ENCODE data around the gene SLC26A11. TPM values are rescaled to one million over a fixed set of nuclear protein-coding genes. Genes with fewer than 3 reads are reported as not detected.

SLC26A11 gene
- total RNA-seq, 3 donors from 2014 or later = 13.8 to 18.1 (median 14.0) TPM

GRCh38 chr17:80277751-80278671 lies 57.8 kb downstream of the SLC26A11 start:
- Histone ChIP-seq H3K9me3 (no peaks in the 10 kb centered on the region), H3K4me3 (no peak overlapping the region), H3K4me1 (ENCODE audit: low read depth) (no peaks in the 10 kb centered on the region), H3K36me3 (ENCODE audit: low read depth) (no peaks in the 10 kb centered on the region)
- ATAC-seq (peak; percentile 12), DNase-seq (peak in 2 of 3 donors; percentile 21 to 49)
- no peak for TF ChIP-seq CTCF (IDR thresholded peaks at IDR 0.05)
- intact Hi-C loops (cut with DNase I, micrococcal nuclease) = no loop called here

GRCh38 chr17:80279895-80280294 lies 59.7 kb downstream of the SLC26A11 start:
- DNase-seq = peak in 2 of 3 donors; percentile 23 to 68
- TF ChIP-seq CTCF (IDR thresholded peaks at IDR 0.05) = no peak
- Histone ChIP-seq H3K36me3 (ENCODE audit: low read depth) (no peaks in the 10 kb centered on the region), H3K4me3 (no peak overlapping the region), H3K9me3 (no peaks in the 10 kb centered on the region), H3K4me1 (ENCODE audit: low read depth) (no peaks in the 10 kb centered on the region)
- ATAC-seq = peak; percentile 43
- intact Hi-C loops (cut with DNase I, micrococcal nuclease) = no loop called here

GRCh38 chr17:80281516-80281915 lies 61.3 kb downstream of the SLC26A11 start:
- Histone ChIP-seq H3K4me1 (ENCODE audit: low read depth) (no peaks in the 10 kb centered on the region), H3K4me3 (no peak overlapping the region), H3K36me3 (ENCODE audit: low read depth) (no peaks in the 10 kb centered on the region), H3K9me3 (no peaks in the 10 kb centered on the region)
- ATAC-seq (no peak), DNase-seq (peak in 2 of 3 donors; percentile 19 to 20)
- no peak for TF ChIP-seq CTCF (IDR thresholded peaks at IDR 0.05)
- intact Hi-C loops (cut with DNase I, micrococcal nuclease) = no loop called here

- Histone ChIP-seq H3K4me3 (no peak overlapping the region), H3K9me3 (no peaks in the 10 kb centered on the region), H3K4me1 (ENCODE audit: low read depth) (no peaks in the 10 kb centered on the region), H3K36me3 (ENCODE audit: low read depth) (no peaks in the 10 kb centered on the region)
- ATAC-seq = no peak
- peak in 1 of 3 donors; percentile 24 for DNase-seq
- TF ChIP-seq CTCF (IDR thresholded peaks at IDR 0.05) = no peak
- intact Hi-C loops (cut with DNase I, micrococcal nuclease) = no loop called here
Observed at GRCh38 chr17:80283116-80283852, 63.1 kb downstream of the SLC26A11 start.

- H3K36me3 ChIP-seq (ENCODE audit: low read depth) = no peaks in the 10 kb centered on the region
- ATAC-seq (no peak), DNase-seq (peak in 1 of 3 donors; percentile 22)
- intact Hi-C loops (cut with DNase I, micrococcal nuclease) = no loop called here
- no peaks in the 10 kb centered on the region for H3K9me3 ChIP-seq
- no peaks in the 10 kb centered on the region for H3K4me1 ChIP-seq (ENCODE audit: low read depth)
- H3K4me3 ChIP-seq = no peak overlapping the region
- no peak for TF ChIP-seq CTCF (IDR thresholded peaks at IDR 0.05)
Observed at GRCh38 chr17:80284631-80285030, 64.4 kb downstream of the SLC26A11 start.

All from mucosa of descending colon (tissue), 3 donors.